Esophagus muscularis mucosa (tissue), 4 donors: ENCODE data around the gene LCN6.
"Not testable (repeated sequence)": the region's sequence is repeated elsewhere in the genome, so short reads cannot be mapped to it uniquely, and the experiment has no call there.

Experiments
- CTCF ChIP-seq, 3 experiments: fragments of 200-600 bp in 2 of 3; fragments of 450-650 bp in 1 of 3; sonication (generic) in 2 of 3; IDR thresholded peaks; one replicate each; pipeline ENCODE4 v1.5.1; 2017 to 2019; ENCODE audit warnings: antibody characterized with exemption in 3 of 3, mild to moderate bottlenecking in 2 of 3, moderate library complexity in 1 of 3
- EP300 ChIP-seq: sonication (generic); formaldehyde crosslinking; IDR thresholded peaks from one replicate; pipeline ENCODE4 v1.6.1; 2017; ENCODE audit warnings: antibody characterized with exemption
- POLR2A ChIP-seq: fragments of 450-650 bp; IDR thresholded peaks from one replicate; pipeline ENCODE4 v1.6.1; 2017; ENCODE audit warnings: antibody characterized with exemption, moderate library complexity, mild to moderate bottlenecking, low read depth

DNA sequence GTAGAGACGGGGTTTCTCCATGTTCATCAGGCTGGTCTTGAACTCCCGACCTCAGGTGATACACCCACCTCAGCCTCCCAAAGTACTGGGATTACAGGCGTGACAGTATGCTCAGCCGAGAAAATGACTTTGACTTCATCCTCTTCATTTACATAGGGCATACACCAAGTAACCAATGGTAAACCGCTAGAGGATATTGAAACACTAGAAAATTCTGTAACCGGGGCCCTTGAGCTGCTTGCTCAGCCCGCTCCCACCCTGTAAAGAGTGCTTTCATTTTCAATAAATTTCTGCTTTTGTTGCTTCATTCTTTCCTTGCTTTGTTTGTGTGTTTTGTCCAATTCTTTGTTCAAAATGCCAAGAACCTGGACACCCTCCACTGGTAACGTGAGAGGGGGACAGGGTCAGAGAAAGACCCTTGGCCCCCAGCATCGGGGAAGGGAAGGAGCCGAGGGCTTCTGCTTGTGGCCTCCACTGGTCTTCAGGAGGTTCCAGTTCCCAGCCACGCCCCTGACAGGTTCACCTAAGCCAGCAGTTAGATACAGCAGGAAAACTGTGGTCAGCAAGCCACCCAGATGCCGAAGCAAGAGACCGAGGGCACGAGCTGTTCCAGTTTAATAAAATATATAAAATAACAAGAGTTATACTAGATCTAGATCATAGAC lies 17.6 kb upstream of the LCN6 start:
- not testable (repeated sequence) for TF ChIP-seq CTCF (IDR thresholded peaks at IDR 0.05); EP300; POLR2A
